ENCODE results near the gene DUSP15.

The DUSP15 gene

DNA sequence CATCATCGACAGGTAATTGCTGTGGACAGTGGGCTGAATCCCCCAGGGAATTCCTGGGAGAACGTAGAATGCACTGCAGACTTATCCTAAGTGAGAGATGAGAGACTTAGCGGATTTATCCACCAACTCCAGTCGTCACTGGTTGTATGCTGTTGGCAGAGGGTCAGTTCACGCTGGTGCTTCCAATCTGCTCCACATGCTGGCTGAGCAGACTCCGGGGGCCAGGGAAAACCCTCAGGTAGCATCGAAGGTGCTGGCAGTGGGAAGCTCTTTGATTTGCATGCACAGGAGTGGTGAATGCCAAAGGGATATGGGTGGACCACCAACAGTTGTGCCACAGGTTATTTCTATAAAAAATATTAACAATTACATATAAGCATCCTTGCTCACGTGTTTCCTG is 20.3 kb upstream of the DUSP15 start:
- DNase-seq, result no peak

DNA sequence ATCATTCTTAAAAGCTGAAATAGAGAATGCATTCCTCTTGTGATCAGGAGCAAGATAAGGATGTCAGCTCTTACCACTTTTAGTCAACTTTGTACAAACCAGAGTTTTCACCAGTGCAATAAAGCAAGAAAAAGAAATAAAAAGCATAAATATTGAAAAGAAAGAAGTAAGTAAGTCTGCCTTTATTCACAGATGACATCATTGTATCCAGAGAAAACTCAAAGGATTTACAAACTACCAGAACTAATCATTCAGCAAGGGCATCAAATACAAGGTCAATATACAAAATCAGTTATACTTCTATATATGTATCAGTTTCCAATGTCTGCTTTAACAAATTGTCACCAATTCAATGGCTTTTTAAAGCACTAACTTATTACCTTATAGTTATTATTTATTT is 13.5 kb upstream of the DUSP15 start:
- DNase-seq, result no peak

DNA sequence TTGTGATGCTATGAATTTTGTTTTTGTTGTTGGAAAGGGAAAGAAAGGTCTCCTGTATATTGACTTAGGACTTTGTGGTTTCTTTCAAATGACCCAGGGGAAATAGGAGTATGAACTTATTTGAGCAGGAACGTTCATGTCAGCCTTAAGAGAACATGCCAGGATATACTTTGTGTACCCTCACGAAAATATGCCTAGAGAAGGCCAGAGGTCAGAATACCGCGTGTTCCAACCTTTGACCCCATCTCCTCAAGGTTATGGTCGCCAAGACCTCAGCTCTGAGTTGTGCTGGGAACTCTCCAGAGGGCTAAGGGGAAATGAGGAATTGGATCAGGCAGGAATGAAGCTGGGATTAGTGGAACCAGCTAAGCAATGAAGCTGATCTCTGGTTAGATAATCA is 11.6 kb upstream of the DUSP15 start:
- no peak for DNase-seq

DNA sequence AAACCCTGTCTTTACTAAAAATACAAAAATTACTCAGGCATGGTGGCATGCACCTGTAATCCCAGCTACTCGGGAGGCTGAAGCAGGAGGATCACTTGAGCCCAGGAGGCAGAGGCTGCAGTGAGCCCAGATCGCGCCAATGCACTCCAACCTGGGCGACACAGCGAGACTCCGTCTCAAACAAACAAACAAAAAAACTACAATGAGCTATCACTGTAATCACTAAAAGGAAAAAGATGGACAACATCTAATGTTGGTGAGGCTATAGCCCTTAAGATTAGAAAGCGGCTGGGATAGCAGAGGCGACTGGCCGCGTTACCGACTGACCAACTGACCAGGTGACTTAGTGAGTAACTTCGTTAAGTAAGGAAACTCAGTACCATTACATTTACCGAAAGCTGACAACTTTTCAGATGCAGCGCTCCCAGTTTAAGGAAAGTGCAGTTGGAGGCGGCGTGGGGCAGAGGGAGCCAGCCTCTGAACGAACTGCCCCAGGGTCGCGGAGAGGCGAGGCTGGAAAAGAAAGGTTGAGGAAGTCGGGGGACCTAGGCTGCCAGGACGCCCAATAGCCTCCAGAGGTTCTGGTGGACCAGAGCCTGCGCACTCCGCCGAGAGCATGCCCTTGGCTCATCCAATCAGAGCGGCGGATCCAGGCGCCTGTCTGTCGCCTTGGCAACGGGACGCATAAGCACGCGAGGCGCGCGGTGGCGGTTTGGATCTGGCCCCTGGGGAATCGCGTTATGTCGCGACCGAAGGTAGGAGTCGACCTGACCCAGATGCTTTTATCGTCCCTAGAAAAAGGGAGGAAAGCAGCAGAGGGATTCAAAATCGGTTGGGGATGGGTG is 9.0 kb upstream of the DUSP15 start:
- peak; percentile 96 for DNase-seq

- DNase-seq, result no peak
These were observed 7.4 kb upstream of the DUSP15 start for GRCh38 chr20:31877684-31878083.

DNA sequence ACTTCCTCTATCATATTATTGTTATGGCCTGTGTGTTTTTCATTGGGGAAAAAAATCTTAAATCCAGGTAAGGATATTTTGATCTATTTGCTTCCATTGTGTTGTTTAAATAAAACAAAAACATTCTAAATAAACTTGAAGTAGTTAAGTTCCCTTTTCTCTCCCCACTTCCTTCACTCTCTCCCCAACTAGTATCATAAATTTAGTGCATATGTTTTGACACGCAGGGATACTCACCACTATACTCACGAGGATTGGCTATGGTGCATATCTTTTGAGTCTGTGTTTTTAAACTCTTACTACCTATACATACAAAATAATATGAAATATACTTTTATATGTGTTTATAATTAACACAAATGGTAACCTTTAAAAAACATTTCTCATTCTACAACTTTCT is 5.3 kb upstream of the DUSP15 start:
- DNase-seq, result no peak

GRCh38 chr20:31872406-31872805 is 2.1 kb upstream of the DUSP15 start:
- DNase-seq, result peak; percentile 76

DNA sequence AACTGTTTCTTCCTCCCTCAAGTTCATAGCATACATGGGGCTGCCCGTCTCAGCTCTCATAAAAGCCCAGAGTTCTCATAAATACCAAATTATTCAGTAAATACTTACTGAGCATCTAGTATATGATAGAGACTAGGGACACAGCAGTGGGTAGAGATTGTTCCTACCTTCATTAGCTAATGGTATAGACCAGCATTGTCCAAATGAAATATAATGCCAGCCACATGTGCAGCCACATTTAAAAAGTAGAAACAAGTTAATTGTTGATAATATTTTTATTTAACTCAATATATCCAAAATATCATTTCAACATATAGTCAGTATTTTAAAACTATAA is 1.3 kb upstream of the DUSP15 start:
- DNase-seq, result no peak

DNA sequence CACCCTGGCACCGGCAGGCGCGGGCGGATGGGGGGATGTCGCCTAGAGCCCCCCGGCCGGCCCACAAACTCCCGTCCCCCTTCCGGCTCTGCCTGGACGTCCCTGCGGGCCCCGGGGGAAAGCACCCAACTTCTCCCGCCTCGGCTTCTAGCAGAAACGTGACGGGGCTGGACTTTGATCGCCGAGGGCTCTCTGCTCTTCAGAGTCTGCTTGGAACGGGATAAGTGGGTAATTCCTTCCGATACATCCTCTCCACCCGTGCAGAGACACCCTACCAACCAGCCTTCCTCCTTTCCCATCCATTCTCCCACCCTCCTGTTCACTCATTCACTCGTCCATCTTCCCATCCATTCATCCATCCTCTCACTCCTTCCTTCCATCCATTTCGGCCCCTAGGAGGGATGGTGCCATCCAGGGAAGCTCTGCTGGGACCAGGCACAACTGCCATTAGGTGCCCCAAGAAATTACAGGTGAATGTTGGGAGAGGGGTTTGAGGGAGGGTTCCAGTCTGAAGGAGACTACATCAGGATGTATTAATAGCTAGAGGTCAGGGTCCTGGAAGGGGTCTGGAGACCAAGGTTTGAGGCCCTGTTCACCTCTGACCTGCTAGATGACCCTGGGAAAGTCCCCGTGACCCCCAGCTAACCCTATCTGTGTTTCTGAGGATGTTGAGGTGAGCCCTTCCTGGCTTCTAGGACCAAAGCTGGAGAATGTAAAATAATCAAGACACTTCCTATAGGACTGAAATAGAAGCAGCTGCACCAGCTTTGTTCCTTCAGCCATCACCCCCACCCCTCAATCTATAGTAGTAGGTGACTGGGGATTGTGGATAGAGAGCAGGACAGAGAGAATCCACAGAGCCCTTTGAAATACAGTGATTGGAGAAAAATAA is 645 bp upstream of the DUSP15 start:
- no peak for DNase-seq

- no peak for DNase-seq
These were observed 720 bp downstream of the DUSP15 start for GRCh38 chr20:31869673-31869941.

GRCh38 chr20:31868853-31869672 is 1.3 kb downstream of the DUSP15 start:
- no peak for DNase-seq

- DNase-seq, result no peak
These were observed 4.1 kb downstream of the DUSP15 start for GRCh38 chr20:31866221-31866620.

DNA sequence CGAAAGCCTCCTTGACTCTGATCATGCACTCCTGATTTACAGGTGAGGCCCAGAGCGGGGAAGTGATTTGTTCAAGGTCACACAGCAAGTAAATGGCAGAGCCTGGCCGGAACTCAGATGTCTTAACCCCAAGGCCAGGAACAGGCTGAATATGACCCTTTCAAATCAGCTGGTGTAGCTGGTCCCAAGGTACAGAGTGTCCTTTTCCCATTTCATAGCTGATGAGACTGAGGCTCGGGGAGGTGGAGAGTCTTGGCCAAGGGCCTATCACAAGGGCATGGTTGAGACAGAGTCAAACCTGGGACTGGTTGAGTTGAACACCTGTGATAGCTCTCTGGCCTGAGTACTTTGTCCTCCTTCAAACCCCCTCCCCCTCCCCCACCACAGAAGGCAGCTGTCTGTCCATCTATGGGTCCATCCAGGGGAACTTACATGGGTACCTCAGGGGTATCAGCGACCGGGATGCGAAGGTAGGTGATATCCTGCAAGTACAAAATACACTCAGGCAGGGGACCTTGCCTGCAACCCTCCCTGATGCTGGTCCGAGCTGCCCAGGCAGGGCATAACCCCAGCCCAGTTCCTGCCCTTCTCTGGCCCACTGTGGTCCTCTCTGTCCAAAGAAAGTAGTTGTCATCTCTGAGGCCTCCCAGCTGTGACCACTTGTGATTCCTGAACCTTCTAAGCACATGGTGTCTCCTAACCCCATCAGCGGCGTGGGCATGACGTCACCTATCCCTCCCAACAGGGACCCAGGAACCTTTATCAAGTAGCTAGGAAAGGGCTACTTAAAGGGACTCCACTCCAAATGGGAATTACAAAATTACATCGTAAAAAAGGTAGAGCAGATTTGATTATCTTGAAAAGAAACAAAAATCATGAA is 5.6 kb downstream of the DUSP15 start:
- DNase-seq, result no peak

- DNase-seq, result no peak
These were observed 6.8 kb downstream of the DUSP15 start for GRCh38 chr20:31863296-31864085.

DNA sequence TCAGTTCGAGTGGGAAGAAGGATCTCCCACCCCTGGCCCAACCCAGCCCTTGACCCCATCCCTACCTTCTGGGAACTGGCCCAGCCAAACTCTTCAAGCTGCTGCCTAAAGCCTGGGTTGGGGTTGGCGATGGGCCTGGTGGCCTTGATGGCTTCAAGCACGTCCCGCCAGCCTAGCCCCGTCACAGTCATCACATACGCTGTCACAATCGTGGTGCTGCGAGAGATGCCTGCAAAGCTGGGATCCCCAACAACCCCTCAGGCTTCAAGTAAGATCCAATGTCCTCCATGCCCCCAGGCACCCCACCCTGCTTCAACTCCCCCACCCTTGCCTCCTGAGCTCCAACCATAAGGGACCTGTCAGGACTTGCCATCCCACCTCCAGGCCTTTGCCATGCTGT is 7.8 kb downstream of the DUSP15 start:
- DNase-seq, result no peak

DNA sequence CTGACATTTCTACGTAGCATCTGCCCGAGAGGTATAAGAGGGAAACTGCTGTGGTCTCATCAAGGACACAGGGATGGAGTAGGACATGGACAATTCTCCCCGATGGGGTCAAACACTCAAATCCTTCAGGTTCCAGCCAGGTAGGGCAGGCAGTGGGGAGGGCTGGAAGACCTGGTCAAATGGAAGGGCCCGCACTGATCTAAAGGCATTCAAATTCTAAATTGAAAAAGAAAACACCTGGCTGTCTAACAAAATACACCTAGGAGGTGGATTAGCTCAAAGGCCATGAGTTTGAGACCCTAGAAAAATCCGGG is 8.2 kb downstream of the DUSP15 start:
- DNase-seq, result no peak

DNA sequence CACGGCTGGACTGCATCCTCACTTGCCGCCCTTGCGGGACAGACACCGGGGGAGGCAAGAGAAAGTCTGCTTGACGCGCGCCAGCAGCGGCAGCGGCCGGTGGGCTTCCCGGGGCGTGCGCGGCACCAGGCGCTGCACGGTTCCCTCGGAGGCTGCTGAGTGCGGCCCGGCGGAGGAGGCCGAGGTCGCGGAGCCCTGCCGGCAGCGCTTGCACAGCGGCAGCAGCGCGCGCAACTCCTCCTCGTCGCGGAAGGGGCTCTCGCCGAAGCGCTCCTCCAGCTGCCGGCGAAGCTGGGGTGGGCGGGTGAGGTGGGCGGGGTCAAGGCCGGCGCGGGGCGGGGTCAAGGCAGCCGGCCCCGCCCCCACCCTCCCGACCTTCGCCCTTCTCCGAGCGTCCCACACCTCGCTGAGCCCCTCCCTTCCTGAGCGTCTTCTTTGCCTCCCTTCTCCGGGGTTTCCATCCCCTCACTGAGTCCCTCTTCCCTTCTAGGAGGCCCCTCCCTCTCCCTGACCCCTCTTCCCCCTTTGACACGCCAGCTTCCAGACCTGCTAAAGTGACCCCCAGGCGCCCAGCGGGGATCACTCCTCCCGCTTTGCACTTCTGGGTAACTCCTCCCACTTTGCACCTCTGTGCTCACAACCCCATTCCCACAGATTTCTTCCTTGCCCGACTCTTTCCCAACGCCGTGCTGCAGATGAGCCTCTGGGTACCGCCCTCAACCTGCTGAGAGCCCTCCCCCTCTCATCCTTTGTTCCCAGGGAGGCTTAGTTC is 8.8 kb downstream of the DUSP15 start:
- peak; percentile 59 for DNase-seq

GRCh38 chr20:31861135-31861384 is 9.3 kb downstream of the DUSP15 start:
- no peak for DNase-seq

GRCh38 chr20:31860390-31861134 is 9.8 kb downstream of the DUSP15 start:
- no peak for DNase-seq

- DNase-seq, result no peak
These were observed 10.3 kb downstream of the DUSP15 start for GRCh38 chr20:31859998-31860380.
